ENCODE measurements around the gene EXD3. TPM values are rescaled to one million over a fixed set of nuclear protein-coding genes. Genes with fewer than 3 reads are reported as not detected.

Gene EXD3
- total and polyA plus RNA-seq, 5 donors: 7.9 to 14.6 (median 12.6) TPM

DNA sequence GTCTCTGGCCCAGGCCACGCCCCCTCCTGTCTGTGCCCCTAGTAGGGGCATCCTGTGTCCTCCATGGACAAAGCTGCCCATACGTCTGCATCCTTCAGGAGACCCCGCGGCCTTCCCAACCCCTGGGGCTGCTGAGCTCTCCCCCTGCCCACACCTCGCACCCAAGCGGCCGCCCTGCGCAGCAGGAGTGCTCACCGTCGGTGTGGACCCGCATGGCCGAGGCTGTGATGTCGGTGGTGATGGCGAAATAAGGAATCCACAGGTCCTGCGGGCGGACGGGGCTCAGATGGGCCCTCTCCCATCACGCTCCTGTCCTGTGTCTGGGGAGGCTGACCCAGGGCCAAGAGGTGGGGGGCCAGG is 40.9 kb upstream of the EXD3 start:
- ATAC-seq: no peak
- no peak overlapping the region for H3K27ac ChIP-seq (ENCODE audit: low read length)
- H3K27me3 ChIP-seq (ENCODE audit: control insufficient read depth, insufficient read depth): no peaks in the 10 kb centered on the region
- 96% methylated on average over 18 of the region's 18 CpGs for WGBS
- DNase-seq: peak in 2 of 3 donors; percentile 37 to 48
- H3K9me3 ChIP-seq (ENCODE audit: control insufficient read depth, low read length): no peaks in the 10 kb centered on the region
- intact Hi-C loops (cut with DNase I): no loop called here
- H3K4me3 ChIP-seq (ENCODE audit: low read length): no peak overlapping the region
- H3K4me1 ChIP-seq (ENCODE audit: control insufficient read depth, insufficient read depth, low read length): no peaks in the 10 kb centered on the region

DNA sequence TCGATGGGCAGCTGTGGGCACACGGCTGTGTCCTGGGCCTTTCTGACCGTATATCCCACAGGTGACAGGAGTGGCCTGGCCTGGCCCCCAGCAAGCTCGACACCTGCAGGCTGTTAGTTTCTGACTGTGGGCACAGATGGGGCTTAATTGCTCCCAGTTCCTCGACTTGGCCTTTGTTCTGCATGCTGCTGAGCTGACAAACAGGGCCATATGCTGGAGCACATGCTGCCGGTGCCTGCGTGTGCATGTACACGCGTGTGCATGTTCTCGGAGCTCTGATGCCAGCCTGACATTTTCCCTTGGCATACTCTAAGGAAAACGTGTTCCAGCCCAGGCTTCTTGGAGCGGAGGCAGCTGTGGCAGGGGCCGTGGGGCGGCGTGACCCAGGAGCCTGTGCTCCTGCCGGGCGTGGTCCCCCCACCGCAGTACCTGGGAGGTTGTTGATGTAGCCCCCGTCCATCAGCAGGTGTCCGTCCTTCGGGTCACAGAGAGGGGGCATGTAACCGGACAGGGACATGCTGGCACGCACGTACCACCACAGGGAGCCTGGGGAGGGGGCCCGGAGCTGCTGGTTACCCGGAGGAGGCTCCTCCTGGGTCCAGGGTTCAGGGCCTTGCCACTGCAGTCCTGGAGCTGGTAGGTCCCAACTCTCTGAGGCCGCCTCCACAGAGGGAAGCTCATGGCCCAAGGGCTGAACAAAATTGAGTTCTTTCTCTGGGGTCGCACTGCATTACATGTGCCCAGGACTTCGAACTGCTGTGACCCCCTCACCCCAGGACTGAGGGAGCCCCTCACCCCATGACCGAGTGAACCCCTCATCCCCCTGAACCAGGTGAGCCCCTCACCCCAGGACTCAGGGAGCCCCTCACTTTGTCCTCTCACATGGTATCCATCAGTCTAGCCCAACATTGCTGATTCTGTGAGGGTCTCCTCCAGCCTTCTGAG is 40.3 kb upstream of the EXD3 start:
- Histone ChIP-seq H3K27me3 (ENCODE audit: control insufficient read depth, insufficient read depth) (no peaks in the 10 kb centered on the region), H3K9me3 (ENCODE audit: control insufficient read depth, low read length) (no peaks in the 10 kb centered on the region), H3K4me3 (ENCODE audit: low read length) (no peak overlapping the region), H3K27ac (ENCODE audit: low read length) (no peak overlapping the region), H3K4me1 (ENCODE audit: control insufficient read depth, insufficient read depth, low read length) (no peaks in the 10 kb centered on the region)
- intact Hi-C loops (cut with DNase I): no loop called here
- WGBS: 93% methylated on average over 30 of the region's 30 CpGs
- peak; percentile 10 to 50 (median 48) for DNase-seq
- ATAC-seq: no peak

DNA sequence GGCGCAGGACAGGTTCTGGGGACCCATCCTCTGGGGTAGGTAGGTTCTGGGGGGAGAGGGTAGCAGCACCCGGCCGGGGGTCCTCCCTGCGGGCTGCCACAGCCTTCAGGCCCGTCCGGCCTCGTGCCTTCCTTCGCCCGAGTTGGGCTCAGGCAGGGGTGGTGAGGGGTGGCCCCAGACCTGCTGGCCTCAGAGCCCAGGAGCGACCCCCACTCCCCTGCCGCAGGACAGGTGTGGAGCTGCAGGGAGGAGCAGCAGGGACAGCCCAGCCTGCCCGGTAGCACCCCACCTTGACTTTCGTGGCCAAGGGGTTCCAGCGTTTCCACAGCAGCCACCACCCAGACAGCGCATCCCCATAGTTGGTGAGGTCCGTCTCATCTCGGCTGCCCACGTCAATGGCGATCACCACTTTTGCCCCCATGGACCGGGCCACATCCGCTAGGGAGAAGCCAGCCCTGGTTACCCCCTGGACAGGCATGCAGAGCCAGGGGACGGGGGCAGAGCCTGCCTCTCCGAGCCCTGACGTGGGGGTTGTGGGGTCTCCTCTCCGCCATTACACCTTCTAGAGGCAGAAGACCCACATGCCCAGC is 39.5 kb upstream of the EXD3 start:
- no peak overlapping the region for H3K27ac ChIP-seq (ENCODE audit: low read length)
- no peaks in the 10 kb centered on the region for H3K27me3 ChIP-seq (ENCODE audit: control insufficient read depth, insufficient read depth)
- H3K4me1 ChIP-seq (ENCODE audit: control insufficient read depth, insufficient read depth, low read length): no peaks in the 10 kb centered on the region
- DNase-seq (peak; percentile 7 to 45 (median 24)), ATAC-seq (no peak)
- intact Hi-C loops (cut with DNase I): no loop called here
- no peak overlapping the region for H3K4me3 ChIP-seq (ENCODE audit: low read length)
- no peaks in the 10 kb centered on the region for H3K9me3 ChIP-seq (ENCODE audit: control insufficient read depth, low read length)
- WGBS: 97% methylated on average over 25 of the region's 25 CpGs

DNA sequence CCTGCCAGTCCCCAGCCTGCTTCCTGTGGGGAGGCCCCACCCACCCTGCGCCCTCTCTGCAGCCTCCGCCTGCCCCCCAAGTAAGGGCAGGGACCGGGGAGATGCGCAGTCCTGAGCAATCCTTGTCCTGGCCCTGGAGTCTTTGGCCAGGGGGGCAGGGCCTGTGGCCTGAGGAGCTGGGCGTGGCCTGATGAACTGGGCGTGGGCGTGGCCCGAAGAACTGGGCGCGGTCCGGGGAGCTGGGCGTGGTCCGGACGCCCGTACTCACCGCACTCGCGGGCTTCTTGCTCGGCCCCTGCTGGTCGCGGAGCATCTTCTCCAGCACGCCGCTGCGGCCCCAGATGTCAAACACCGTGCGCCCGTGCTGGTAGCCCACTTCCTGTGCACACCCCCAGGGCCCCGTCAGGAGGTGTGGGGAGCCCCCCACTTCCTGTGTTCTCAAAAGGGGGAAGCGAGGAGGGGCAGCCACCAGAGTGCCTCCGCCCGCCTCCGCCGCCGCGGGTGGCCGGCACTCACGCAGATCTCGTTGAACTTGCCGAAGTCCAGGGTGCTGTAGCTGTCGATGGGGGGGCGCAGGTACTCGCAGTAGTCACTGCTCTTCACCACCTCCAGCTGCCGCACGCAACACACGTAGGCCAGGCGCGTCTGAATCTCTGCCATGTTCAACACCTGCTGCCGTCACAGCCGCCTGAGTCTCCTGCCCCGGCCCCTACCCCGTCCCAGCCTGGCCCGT is 38.9 kb upstream of the EXD3 start:
- no peaks in the 10 kb centered on the region for H3K9me3 ChIP-seq (ENCODE audit: control insufficient read depth, low read length)
- no peaks in the 10 kb centered on the region for H3K4me1 ChIP-seq (ENCODE audit: control insufficient read depth, insufficient read depth, low read length)
- intact Hi-C loops (cut with DNase I): no loop called here
- WGBS: 71% methylated on average over 52 of the region's 52 CpGs
- DNase-seq: peak; percentile 60 to 85 (median 82)
- peak in 1 of 2 donors; percentile 8 for ATAC-seq
- H3K27me3 ChIP-seq (ENCODE audit: control insufficient read depth, insufficient read depth): no peaks in the 10 kb centered on the region
- no peak overlapping the region for H3K4me3 ChIP-seq (ENCODE audit: low read length)
- H3K27ac ChIP-seq (ENCODE audit: low read length): no peak overlapping the region

DNA sequence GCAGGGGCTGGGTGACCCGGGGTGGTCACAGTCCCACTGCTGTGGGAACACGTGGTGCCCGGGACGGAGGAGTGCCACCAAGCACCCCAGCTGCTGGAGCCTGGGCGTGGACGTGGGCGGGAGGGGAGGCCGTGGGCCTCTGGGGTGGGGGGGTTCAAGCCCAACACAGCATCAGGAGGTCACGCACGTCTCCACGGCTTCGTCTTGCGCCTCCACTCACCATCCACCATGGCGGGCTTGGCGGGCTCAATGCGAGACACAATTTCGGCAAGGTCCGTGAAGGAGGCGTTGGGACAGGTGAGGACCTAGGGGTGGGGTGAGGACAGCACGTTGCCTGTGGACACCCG is 38.3 kb upstream of the EXD3 start:
- DNase-seq: peak in 2 of 3 donors; percentile 17 to 65
- ATAC-seq: no peak
- Histone ChIP-seq H3K27me3 (ENCODE audit: control insufficient read depth, insufficient read depth) (no peaks in the 10 kb centered on the region), H3K4me3 (ENCODE audit: low read length) (no peak overlapping the region), H3K4me1 (ENCODE audit: control insufficient read depth, insufficient read depth, low read length) (no peaks in the 10 kb centered on the region), H3K9me3 (ENCODE audit: control insufficient read depth, low read length) (no peaks in the 10 kb centered on the region), H3K27ac (ENCODE audit: low read length) (no peak overlapping the region)
- intact Hi-C loops (cut with DNase I): no loop called here
- WGBS: 95% methylated on average over 21 of the region's 21 CpGs

DNA sequence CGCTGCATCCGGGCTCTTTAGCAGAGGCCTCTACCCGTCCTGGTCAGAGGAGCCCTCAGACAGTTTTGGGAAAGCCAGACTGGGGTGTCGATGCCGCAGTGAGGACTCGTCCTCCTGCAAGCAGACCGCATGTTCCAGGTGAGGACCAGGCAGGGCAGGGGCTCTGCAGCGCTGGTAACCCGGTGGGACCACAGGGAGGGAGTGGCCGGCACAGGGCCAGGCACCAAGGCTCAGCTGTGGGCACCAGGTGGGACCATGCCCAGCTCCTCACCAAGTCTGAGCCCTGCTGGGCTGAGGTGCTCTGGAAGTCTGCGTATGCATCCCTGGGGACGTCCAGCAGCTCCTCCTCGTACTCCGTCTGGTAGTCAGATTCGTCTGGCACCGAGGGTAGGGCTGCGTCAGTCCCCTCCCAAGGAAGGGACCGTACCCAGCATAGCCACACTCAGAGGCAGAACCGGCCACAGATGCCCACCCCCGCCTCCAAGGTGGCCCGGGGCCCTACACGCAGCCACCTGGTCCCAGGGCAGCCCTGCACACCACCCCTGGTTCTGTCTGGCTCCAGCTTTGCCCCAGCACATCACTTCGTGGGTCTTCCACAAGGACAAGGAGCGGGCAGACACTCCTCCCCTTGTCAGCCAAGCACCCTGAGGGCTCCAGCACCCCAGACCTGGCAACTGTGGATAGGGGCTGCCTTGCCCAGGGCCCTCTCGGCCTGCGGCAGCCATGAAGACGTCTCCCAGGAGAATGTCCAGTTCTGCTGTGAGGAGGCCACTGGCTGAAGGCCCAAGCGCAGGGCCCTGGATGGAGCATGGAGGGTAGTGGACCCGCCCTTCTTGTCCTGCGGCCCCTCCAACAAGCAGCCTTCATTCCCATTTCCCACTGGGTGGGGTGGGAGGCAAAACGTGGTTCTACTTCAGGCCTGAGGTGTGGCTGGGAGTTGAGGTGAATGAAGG is 37.7 kb upstream of the EXD3 start:
- Histone ChIP-seq H3K9me3 (ENCODE audit: control insufficient read depth, low read length) (no peaks in the 10 kb centered on the region), H3K27ac (ENCODE audit: low read length) (no peak overlapping the region), H3K4me1 (ENCODE audit: control insufficient read depth, insufficient read depth, low read length) (no peaks in the 10 kb centered on the region), H3K27me3 (ENCODE audit: control insufficient read depth, insufficient read depth) (no peaks in the 10 kb centered on the region), H3K4me3 (ENCODE audit: low read length) (no peak overlapping the region)
- intact Hi-C loops (cut with DNase I): no loop called here
- DNase-seq (peak; percentile 17 to 60 (median 42)), ATAC-seq (no peak)
- 94% methylated on average over 31 of the region's 31 CpGs for WGBS

DNA sequence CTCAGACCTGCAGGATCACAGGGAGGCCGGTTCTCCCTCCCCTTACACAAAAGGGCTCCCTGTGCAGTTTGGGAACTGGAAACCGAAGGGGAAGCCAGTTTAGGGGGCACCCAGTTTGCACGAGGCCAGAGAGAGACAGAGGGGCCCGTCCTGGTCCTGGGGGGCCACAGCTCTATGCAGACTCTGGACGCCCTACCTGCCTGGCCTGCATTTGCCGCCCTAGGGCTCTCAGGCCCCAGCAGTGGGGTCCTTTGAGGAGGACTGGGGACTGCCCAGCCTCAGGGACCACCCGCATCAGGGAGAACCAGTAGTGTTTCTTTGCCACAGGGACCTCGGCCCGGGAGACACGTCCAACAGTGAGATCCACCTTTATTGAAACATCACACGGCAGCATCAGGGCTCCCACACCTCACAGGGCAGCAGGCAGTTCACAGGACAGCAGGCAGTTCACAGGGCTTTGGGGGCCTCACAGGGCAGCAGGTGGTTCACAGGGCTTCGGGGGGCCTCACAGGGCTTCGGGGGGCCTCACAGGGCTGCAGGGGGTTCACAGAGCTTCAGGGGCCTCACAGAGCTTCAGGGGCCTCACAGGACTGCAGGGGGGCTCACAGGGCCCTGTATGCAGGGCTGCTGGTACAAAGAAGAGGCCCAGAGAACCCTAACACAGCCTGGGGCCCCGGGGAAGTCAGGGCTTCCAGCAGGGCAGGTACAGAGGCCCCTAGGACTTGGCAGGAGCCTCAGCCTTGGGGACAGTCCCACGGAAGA is 36.8 kb upstream of the EXD3 start:
- no peaks in the 10 kb centered on the region for H3K9me3 ChIP-seq (ENCODE audit: control insufficient read depth, low read length)
- 50% methylated on average over 15 of the region's 15 CpGs for whole genome bisulfite sequencing
- peak overlapping the region; percentile 24 for H3K27ac ChIP-seq (ENCODE audit: low read length)
- H3K4me3 ChIP-seq (ENCODE audit: low read length): peak overlapping the region; percentile 64
- H3K27me3 ChIP-seq (ENCODE audit: control insufficient read depth, insufficient read depth): no peaks in the 10 kb centered on the region
- DNase-seq: peak in 2 of 3 donors; percentile 14 to 59
- H3K4me1 ChIP-seq (ENCODE audit: control insufficient read depth, insufficient read depth, low read length): no peaks in the 10 kb centered on the region
- intact Hi-C loops (cut with DNase I): no loop called here
- ATAC-seq: peak; percentile 1

DNA sequence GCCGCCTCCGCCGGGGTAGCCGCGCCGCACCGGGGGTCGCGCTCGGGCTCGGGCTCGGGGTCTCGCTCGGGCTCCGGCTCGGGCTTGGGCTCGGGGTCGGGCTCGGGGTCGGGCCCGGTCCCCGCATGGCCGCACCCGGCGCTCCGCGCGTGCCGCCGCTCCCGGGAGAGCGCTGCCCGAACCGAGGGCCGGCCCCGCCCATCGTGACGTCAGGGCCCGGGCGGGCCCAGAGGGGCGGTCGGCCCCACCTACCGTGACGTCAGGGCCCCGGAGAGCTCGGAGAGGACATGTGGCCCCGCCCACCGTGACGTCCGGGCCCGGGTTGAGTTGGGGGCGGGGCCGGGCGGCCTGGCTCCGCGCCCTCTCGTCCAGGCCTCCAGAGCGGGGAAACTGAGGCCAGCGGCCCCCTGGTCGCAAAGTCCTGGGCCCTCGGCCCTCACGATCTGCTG is 36.2 kb upstream of the EXD3 start, which contains the start of gene NSMF:
Gene NSMF (minus strand): TSS at position 183 of the 449 bp plus-strand sequence. CDS start 232 bp downstream, outside the sequence.
- Histone ChIP-seq H3K27me3 (ENCODE audit: control insufficient read depth, insufficient read depth) (no peaks in the 10 kb centered on the region), H3K9me3 (ENCODE audit: control insufficient read depth, low read length) (no peaks in the 10 kb centered on the region), H3K4me3 (ENCODE audit: low read length) (peak within 1 kb of the TSS; percentile 64), H3K4me1 (ENCODE audit: control insufficient read depth, insufficient read depth, low read length) (no peaks in the 10 kb centered on the region), H3K27ac (ENCODE audit: low read length) (peak within 1 kb of the TSS; percentile 24)
- peak; percentile 95 to 98 (median 98) for DNase-seq
- peak; percentile 82 to 87 for ATAC-seq
- under 1% methylated on average over 62 of the region's 62 CpGs for WGBS
- intact Hi-C loops (cut with DNase I): no loop called here

DNA sequence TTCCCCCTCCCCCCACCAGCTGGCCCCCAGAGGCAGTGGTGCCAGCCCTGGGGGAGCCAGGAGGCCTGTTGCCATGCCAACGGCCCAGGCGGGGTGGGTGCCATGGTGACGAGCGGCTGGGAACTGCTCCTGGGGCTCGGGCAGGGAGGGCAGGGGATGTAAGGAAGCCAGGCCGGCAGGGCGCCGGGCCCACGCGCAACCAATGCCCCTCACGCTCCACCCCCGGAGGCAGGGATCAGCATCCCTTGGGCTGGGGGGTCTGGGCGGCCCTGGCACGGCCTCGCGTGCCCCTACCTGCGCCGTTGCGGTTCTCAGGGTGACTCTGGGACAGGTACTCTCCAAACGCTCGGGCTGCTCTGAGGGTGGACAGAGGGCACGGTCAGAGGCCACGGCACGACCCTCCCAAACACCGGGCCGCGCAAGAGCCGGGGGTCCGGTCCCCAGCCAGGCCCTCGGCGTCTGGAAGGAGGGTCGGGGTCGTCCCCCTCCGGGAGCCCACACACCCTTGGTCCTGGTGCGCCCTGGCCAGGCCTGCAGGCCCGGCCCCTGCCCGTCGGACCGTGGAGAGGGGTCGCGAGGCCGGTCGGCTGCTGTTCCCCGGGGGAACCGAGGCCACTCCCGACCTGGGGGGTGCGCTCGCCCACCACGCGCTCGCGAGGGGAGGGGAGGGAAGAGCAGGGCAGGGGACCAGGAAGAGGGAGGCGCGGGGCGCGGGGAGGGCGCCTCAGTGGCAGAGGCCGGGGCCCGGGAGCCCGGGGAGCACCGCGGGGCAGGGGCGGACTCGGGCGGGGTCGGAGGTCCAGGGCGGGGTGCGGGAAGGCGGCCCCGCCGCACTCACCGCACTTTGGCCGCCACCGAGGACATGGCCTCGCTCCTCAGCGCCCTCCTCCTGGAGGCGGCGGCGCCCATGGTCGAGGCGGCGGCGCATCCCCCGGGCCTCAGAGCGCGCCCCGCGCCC is 35.5 kb upstream of the EXD3 start:
- H3K4me3 ChIP-seq (ENCODE audit: low read length): peak overlapping the region; percentile 64
- intact Hi-C loops (cut with DNase I): no loop called here
- no peaks in the 10 kb centered on the region for H3K4me1 ChIP-seq (ENCODE audit: control insufficient read depth, insufficient read depth, low read length)
- 18% methylated on average over 88 of the region's 88 CpGs for WGBS
- H3K27me3 ChIP-seq (ENCODE audit: control insufficient read depth, insufficient read depth): no peaks in the 10 kb centered on the region
- H3K27ac ChIP-seq (ENCODE audit: low read length): no peak overlapping the region
- ATAC-seq: no peak
- H3K9me3 ChIP-seq (ENCODE audit: control insufficient read depth, low read length): no peaks in the 10 kb centered on the region
- peak; percentile 39 to 77 (median 77) for DNase-seq

All from right cardiac atrium (tissue), 5 donors.